ENCODE measurements around the gene RPUSD1.

The RPUSD1 gene

GRCh38 chr16:818592-818991 lies 30.4 kb upstream of the RPUSD1 start:
- no peaks in the 10 kb centered on the region for H3K36me3 ChIP-seq (ENCODE audit: control insufficient read depth, insufficient read depth, low read length)
- H3K79me2 ChIP-seq (ENCODE audit: control insufficient read depth, insufficient read depth, low read length), result no peaks in the 10 kb centered on the region
- H3K18ac ChIP-seq (ENCODE audit: low read length), result no peak overlapping the region
- no peak for DNase-seq
- no peak overlapping the region for H3K4me3 ChIP-seq (ENCODE audit: low read length)
- H2AK5ac ChIP-seq (ENCODE audit: low read length), result no peak overlapping the region
- H2BK120ac ChIP-seq (ENCODE audit: low read depth, low read length), result no peak overlapping the region
- no peak overlapping the region for H3K4ac ChIP-seq (ENCODE audit: low read depth, low read length)
- no peaks in the 10 kb centered on the region for H3K79me1 ChIP-seq (ENCODE audit: low read length)
- H4K5ac ChIP-seq (ENCODE audit: low read length), result no peak overlapping the region
- no peak overlapping the region for H3K23ac ChIP-seq (ENCODE audit: low read length)
- no peaks in the 10 kb centered on the region for H3K27me3 ChIP-seq (ENCODE audit: insufficient read depth, low read length, poor library complexity)
- H3K4me1 ChIP-seq (ENCODE audit: control insufficient read depth, low read depth, low read length), result no peaks in the 10 kb centered on the region
- H3K4me2 ChIP-seq (ENCODE audit: low read length), result no peak overlapping the region
- H3K27ac ChIP-seq (ENCODE audit: low read depth, low read length), result no peak overlapping the region
- no peak overlapping the region for H2BK15ac ChIP-seq (replicated peaks; ENCODE audit: low read depth)
- no peak overlapping the region for H3K9ac ChIP-seq (ENCODE audit: low read length)
- H4K8ac ChIP-seq (ENCODE audit: low read depth, low read length), result no peak overlapping the region
- H3K56ac ChIP-seq (ENCODE audit: low read length), result no peak overlapping the region
- no CpG with 5 or more reads among the region's 2 CpGs for WGBS (ENCODE audit: extremely low coverage, insufficient coverage, low lambda C conversion rate)
- H2BK5ac ChIP-seq (ENCODE audit: low read length), result no peak overlapping the region

GRCh38 chr16:818132-818531 lies 30.0 kb upstream of the RPUSD1 start:
- Histone ChIP-seq H3K27ac (ENCODE audit: low read depth, low read length) (no peak overlapping the region), H2BK120ac (ENCODE audit: low read depth, low read length) (no peak overlapping the region), H4K8ac (ENCODE audit: low read depth, low read length) (no peak overlapping the region), H3K9ac (ENCODE audit: low read length) (no peak overlapping the region), H2AK5ac (ENCODE audit: low read length) (no peak overlapping the region), H3K79me1 (ENCODE audit: low read length) (no peaks in the 10 kb centered on the region), H3K18ac (ENCODE audit: low read length) (no peak overlapping the region), H4K5ac (ENCODE audit: low read length) (no peak overlapping the region), H2BK15ac (replicated peaks; ENCODE audit: low read depth) (no peak overlapping the region), H3K4ac (ENCODE audit: low read depth, low read length) (no peak overlapping the region), H3K36me3 (ENCODE audit: control insufficient read depth, insufficient read depth, low read length) (no peaks in the 10 kb centered on the region), H3K27me3 (ENCODE audit: insufficient read depth, low read length, poor library complexity) (no peaks in the 10 kb centered on the region), H2BK5ac (ENCODE audit: low read length) (no peak overlapping the region), H3K4me1 (ENCODE audit: control insufficient read depth, low read depth, low read length) (no peaks in the 10 kb centered on the region), H3K4me3 (ENCODE audit: low read length) (no peak overlapping the region), H3K56ac (ENCODE audit: low read length) (no peak overlapping the region), H3K79me2 (ENCODE audit: control insufficient read depth, insufficient read depth, low read length) (no peaks in the 10 kb centered on the region), H3K4me2 (ENCODE audit: low read length) (no peak overlapping the region), H3K23ac (ENCODE audit: low read length) (no peak overlapping the region)
- WGBS (ENCODE audit: extremely low coverage, insufficient coverage, low lambda C conversion rate), result no CpG with 5 or more reads among the region's 8 CpGs
- no peak for DNase-seq

GRCh38 chr16:817001-817906 lies 29.1 kb upstream of the RPUSD1 start:
- Histone ChIP-seq H3K27me3 (ENCODE audit: insufficient read depth, low read length, poor library complexity) (no peaks in the 10 kb centered on the region), H3K79me1 (ENCODE audit: low read length) (no peaks in the 10 kb centered on the region), H4K5ac (ENCODE audit: low read length) (no peak overlapping the region), H3K79me2 (ENCODE audit: control insufficient read depth, insufficient read depth, low read length) (no peaks in the 10 kb centered on the region), H4K8ac (ENCODE audit: low read depth, low read length) (no peak overlapping the region), H3K4me2 (ENCODE audit: low read length) (no peak overlapping the region), H3K18ac (ENCODE audit: low read length) (no peak overlapping the region), H3K27ac (ENCODE audit: low read depth, low read length) (no peak overlapping the region), H3K36me3 (ENCODE audit: control insufficient read depth, insufficient read depth, low read length) (no peaks in the 10 kb centered on the region), H3K4me3 (ENCODE audit: low read length) (no peak overlapping the region), H3K23ac (ENCODE audit: low read length) (no peak overlapping the region), H3K4ac (ENCODE audit: low read depth, low read length) (no peak overlapping the region), H3K9ac (ENCODE audit: low read length) (no peak overlapping the region), H2AK5ac (ENCODE audit: low read length) (no peak overlapping the region), H3K56ac (ENCODE audit: low read length) (no peak overlapping the region), H2BK120ac (ENCODE audit: low read depth, low read length) (no peak overlapping the region), H2BK15ac (replicated peaks; ENCODE audit: low read depth) (no peak overlapping the region), H2BK5ac (ENCODE audit: low read length) (no peak overlapping the region), H3K4me1 (ENCODE audit: control insufficient read depth, low read depth, low read length) (no peaks in the 10 kb centered on the region)
- no CpG with 5 or more reads among the region's 71 CpGs for WGBS (ENCODE audit: extremely low coverage, insufficient coverage, low lambda C conversion rate)
- DNase-seq, result no peak

- H3K4me3 ChIP-seq (ENCODE audit: low read length), result no peak overlapping the region
These were observed 27.7 kb upstream of the RPUSD1 start for GRCh38 chr16:815861-816260.

GRCh38 chr16:814974-815373 lies 26.8 kb upstream of the RPUSD1 start:
- Histone ChIP-seq H4K8ac (ENCODE audit: low read depth, low read length) (no peak overlapping the region), H3K9ac (ENCODE audit: low read length) (no peak overlapping the region), H4K5ac (ENCODE audit: low read length) (no peak overlapping the region), H2BK120ac (ENCODE audit: low read depth, low read length) (no peak overlapping the region), H3K4me1 (ENCODE audit: control insufficient read depth, low read depth, low read length) (no peaks in the 10 kb centered on the region), H3K4me2 (ENCODE audit: low read length) (no peak overlapping the region), H3K4ac (ENCODE audit: low read depth, low read length) (no peak overlapping the region), H3K23ac (ENCODE audit: low read length) (no peak overlapping the region), H3K56ac (ENCODE audit: low read length) (no peak overlapping the region), H2BK5ac (ENCODE audit: low read length) (no peak overlapping the region), H2BK15ac (replicated peaks; ENCODE audit: low read depth) (no peak overlapping the region), H3K27ac (ENCODE audit: low read depth, low read length) (no peak overlapping the region), H3K36me3 (ENCODE audit: control insufficient read depth, insufficient read depth, low read length) (no peaks in the 10 kb centered on the region), H3K79me1 (ENCODE audit: low read length) (no peaks in the 10 kb centered on the region), H3K79me2 (ENCODE audit: control insufficient read depth, insufficient read depth, low read length) (no peaks in the 10 kb centered on the region), H2AK5ac (ENCODE audit: low read length) (no peak overlapping the region), H3K4me3 (ENCODE audit: low read length) (no peak overlapping the region), H3K18ac (ENCODE audit: low read length) (no peak overlapping the region), H3K27me3 (ENCODE audit: insufficient read depth, low read length, poor library complexity) (no peaks in the 10 kb centered on the region)
- no peak for DNase-seq
- WGBS (ENCODE audit: extremely low coverage, insufficient coverage, low lambda C conversion rate), result no CpG with 5 or more reads among the region's 9 CpGs

More at GRCh38 chr16:815861-816260, 27.7 kb upstream of the RPUSD1 start:
- Histone ChIP-seq H3K27me3 (ENCODE audit: insufficient read depth, low read length, poor library complexity) (no peaks in the 10 kb centered on the region), H3K4me2 (ENCODE audit: low read length) (no peak overlapping the region), H3K4ac (ENCODE audit: low read depth, low read length) (no peak overlapping the region), H3K79me1 (ENCODE audit: low read length) (no peaks in the 10 kb centered on the region), H3K18ac (ENCODE audit: low read length) (no peak overlapping the region), H2AK5ac (ENCODE audit: low read length) (no peak overlapping the region), H2BK5ac (ENCODE audit: low read length) (no peak overlapping the region), H4K5ac (ENCODE audit: low read length) (no peak overlapping the region), H3K4me1 (ENCODE audit: control insufficient read depth, low read depth, low read length) (no peaks in the 10 kb centered on the region), H3K56ac (ENCODE audit: low read length) (no peak overlapping the region), H3K36me3 (ENCODE audit: control insufficient read depth, insufficient read depth, low read length) (no peaks in the 10 kb centered on the region), H3K23ac (ENCODE audit: low read length) (no peak overlapping the region), H2BK120ac (ENCODE audit: low read depth, low read length) (no peak overlapping the region), H3K9ac (ENCODE audit: low read length) (no peak overlapping the region), H3K79me2 (ENCODE audit: control insufficient read depth, insufficient read depth, low read length) (no peaks in the 10 kb centered on the region), H3K27ac (ENCODE audit: low read depth, low read length) (no peak overlapping the region), H2BK15ac (replicated peaks; ENCODE audit: low read depth) (no peak overlapping the region), H4K8ac (ENCODE audit: low read depth, low read length) (no peak overlapping the region)
- DNase-seq, result no peak
- WGBS (ENCODE audit: extremely low coverage, insufficient coverage, low lambda C conversion rate), result no CpG with 5 or more reads among the region's 15 CpGs
